HepG2 (cell line): ENCODE results near the gene ARHGEF16. TPM values are rescaled to one million over a fixed set of nuclear protein-coding genes. Genes with fewer than 3 reads are reported as not detected.

Experiments used
- BCL6 ChIP-seq: IDR thresholded peaks from 2 replicates; pipeline ENCODE4 v1.6.1; 2016; ENCODE audit warnings: missing genetic modification reagents, missing compliant biosample characterization
- CENPBD1 ChIP-seq: sonication (generic); formaldehyde crosslinking; IDR thresholded peaks from 2 replicates; pipeline ENCODE4 v1.8.0; 2022; ENCODE audit warnings: missing genetic modification reagents, low read depth, mild to moderate bottlenecking, borderline replicate concordance
- CHD2 ChIP-seq: IDR thresholded peaks from 2 replicates; pipeline ENCODE4 v1.6.1; 2011; ENCODE audit warnings: low read depth, low read length, improper control_type of control experiment
- EED ChIP-seq: sonication (generic); formaldehyde crosslinking; IDR thresholded peaks from 2 replicates; pipeline ENCODE4 v1.5.0; 2020; ENCODE audit warnings: mild to moderate bottlenecking, missing genetic modification reagents
- HBP1 ChIP-seq: IDR thresholded peaks from 2 replicates; pipeline ENCODE4 v1.6.1; 2016; ENCODE audit warnings: low read depth, control low read depth
- HMGXB4 ChIP-seq, 2 experiments: sonication (generic) in 1 of 2; formaldehyde crosslinking in 1 of 2; IDR thresholded peaks; 2 replicates each; pipeline versions ENCODE4 v1.4.0 to v1.6.1; 2018 to 2020; ENCODE audit warnings: missing genetic modification reagents in 2 of 2, borderline replicate concordance in 1 of 2, low read depth in 1 of 2, mild to moderate bottlenecking in 1 of 2, missing biosample characterization in 1 of 2
- KDM2A ChIP-seq: sonication (generic); formaldehyde crosslinking; IDR thresholded peaks from 2 replicates; pipeline ENCODE4 v1.4.0; 2020; ENCODE audit warnings: low read depth, missing genetic modification reagents, borderline replicate concordance
- MXD4 ChIP-seq: IDR thresholded peaks from 2 replicates; pipeline ENCODE4 v1.6.1; 2016; ENCODE audit warnings: mild to moderate bottlenecking, missing biosample characterization, missing genetic modification reagents
- SCMH1 ChIP-seq: sonication (generic); formaldehyde crosslinking; IDR thresholded peaks from 2 replicates; pipeline ENCODE4 v1.9.0; 2021; ENCODE audit warnings: missing genetic modification reagents, mild to moderate bottlenecking, borderline replicate concordance
- TFE3 ChIP-seq: IDR thresholded peaks from 2 replicates; pipeline ENCODE4 v1.6.1; 2016
- ZBED4 ChIP-seq: sonication (generic); formaldehyde crosslinking; IDR thresholded peaks from 2 replicates; pipeline ENCODE4 v1.4.0; 2020; ENCODE audit warnings: missing genetic modification reagents, borderline replicate concordance
- ZNF30 ChIP-seq: sonication (generic); formaldehyde crosslinking; IDR thresholded peaks from 2 replicates; pipeline ENCODE4 v1.5.0; 2020; ENCODE audit warnings: mild to moderate bottlenecking, missing genetic modification reagents
- ZNF569 ChIP-seq: sonication (generic); formaldehyde crosslinking; IDR thresholded peaks from 2 replicates; pipeline ENCODE4 v1.5.0; 2020; ENCODE audit warnings: mild to moderate bottlenecking, missing genetic modification reagents, moderate library complexity, borderline replicate concordance
- ZNF770 ChIP-seq: sonication (generic); formaldehyde crosslinking; IDR thresholded peaks from 2 replicates; pipeline ENCODE4 v1.5.0; 2020; ENCODE audit warnings: mild to moderate bottlenecking, missing genetic modification reagents
- ZNF781 ChIP-seq: sonication (generic); formaldehyde crosslinking; IDR thresholded peaks from 2 replicates; pipeline ENCODE4 v1.5.1; 2020; ENCODE audit warnings: borderline replicate concordance, mild to moderate bottlenecking, missing genetic modification reagents; ENCODE audit errors: not compliant biosample characterization
- polyA plus RNA-seq, 8 experiments: library from polyadenylated mRNA; depleted of rRNA in 3 of 8; stranded (reverse) in 7 of 8; unstranded in 1 of 8; fragments of >200 nt; fragmentation: Illumina TruSeq in 4 of 8; extraction: Trizol in 4 of 8; gene quantifications; 2 replicates each; pipeline versions ENCODE4 v1.2.1 to v1.2.3, GENCODE V29; 2011 to 2016; ENCODE audit warnings: low read depth in 4 of 8, missing spikeins in 1 of 8, mixed read lengths in 1 of 8; ENCODE audit not compliant: insufficient read depth in 1 of 8
- total RNA-seq, 5 experiments: library from RNA; depleted of rRNA; stranded (reverse); fragments of >200 nt; fragmentation: Illumina TruSeq; extraction: Trizol; gene quantifications; 2 replicates each; pipeline ENCODE4 v1.2.3, GENCODE V29; 2016; ENCODE audit warnings: low read depth in 1 of 5

The ARHGEF16 gene
- total and polyA plus RNA-seq, 2 of the 13 experiments (the other 11 are each of a cell fraction or from before 2014, with no cell fraction given): 20.3 to 39.9 TPM

GRCh38 chr1:3453891-3454810, at the start of gene ARHGEF16 (continued):
- TF ChIP-seq ZNF770 (CRISPR knock-in tag) (no peak), HBP1 (CRISPR knock-in tag) (no peak; the same call in 1 of the 2 replicates), ZNF30 (no peak), TFE3 (CRISPR knock-in tag) (peak; percentile 18; the same call in 1 of the 2 replicates), HMGXB4 (CRISPR knock-in tag; IDR thresholded peaks at IDR 0.05; ENCODE audit: borderline replicate concordance in 1 of 2, low read depth in 1 of 2) (0 out of 4 replicates have a peak, but pooled peaks of 1 of the 2 experiments have one; percentile 17), BCL6 (CRISPR knock-in tag) (no peak), MXD4 (CRISPR knock-in tag) (no peak), ZNF781 (CRISPR knock-in tag) (no peak), ZNF569 (CRISPR knock-in tag) (no peak), SCMH1 (CRISPR knock-in tag) (no peak), CHD2 (no peak), CENPBD1 (no peak), ZBED4 (CRISPR knock-in tag) (peak; percentile 15; the same call in 1 of the 2 replicates), KDM2A (no peak; the same call in 1 of the 2 replicates), EED (CRISPR knock-in tag) (no peak)
